Mammary epithelial cell (primary cell): ENCODE measurements around the gene INAVA.
"Not testable (repeated sequence)": the region's sequence is repeated elsewhere in the genome, so short reads cannot be mapped to it uniquely, and the experiment has no call there.

ENCODE experiments used
- EZH2 ChIP-seq: IDR thresholded peaks from 2 replicates; pipeline ENCODE4 v1.6.1; 2012; ENCODE audit warnings: low read length, inconsistent platforms, borderline replicate concordance
- TF ChIP-seq, protein P1 (sequence below), 2 donors: IDR thresholded peaks in 1 of 2; conservative IDR thresholded peaks in 1 of 2; 2 replicates each; pipeline ENCODE4 v1.5.1; 2011 to 2012; ENCODE audit warnings: inconsistent platforms in 2 of 2, low read length in 2 of 2, mild to moderate bottlenecking in 2 of 2, control low read depth in 1 of 2, low read depth in 1 of 2; ENCODE audit not compliant: insufficient read depth in 1 of 2; ENCODE audit errors: extremely low read depth in 1 of 2

DNA sequence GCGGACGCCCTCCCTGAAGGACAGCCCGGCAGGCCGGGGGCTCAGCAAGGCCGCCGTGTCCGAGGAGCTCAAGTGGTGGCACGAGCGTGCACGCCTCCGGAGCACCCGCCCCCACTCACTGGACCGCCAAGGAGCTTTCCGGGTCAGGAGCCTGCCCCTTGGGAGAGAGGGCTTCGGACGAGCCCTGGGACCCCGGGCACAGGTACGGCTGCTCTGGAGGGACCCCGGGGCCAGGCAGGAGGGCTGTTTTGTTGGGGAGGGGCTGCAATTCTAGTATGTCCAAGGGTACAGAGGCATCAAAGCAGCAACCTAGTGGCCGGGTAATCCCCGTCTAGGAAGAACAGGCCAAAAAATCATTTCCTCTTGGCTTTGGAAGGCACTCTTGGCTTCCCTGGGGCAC is 17.2 kb downstream of the INAVA start:
- TF ChIP-seq, protein P1, sequence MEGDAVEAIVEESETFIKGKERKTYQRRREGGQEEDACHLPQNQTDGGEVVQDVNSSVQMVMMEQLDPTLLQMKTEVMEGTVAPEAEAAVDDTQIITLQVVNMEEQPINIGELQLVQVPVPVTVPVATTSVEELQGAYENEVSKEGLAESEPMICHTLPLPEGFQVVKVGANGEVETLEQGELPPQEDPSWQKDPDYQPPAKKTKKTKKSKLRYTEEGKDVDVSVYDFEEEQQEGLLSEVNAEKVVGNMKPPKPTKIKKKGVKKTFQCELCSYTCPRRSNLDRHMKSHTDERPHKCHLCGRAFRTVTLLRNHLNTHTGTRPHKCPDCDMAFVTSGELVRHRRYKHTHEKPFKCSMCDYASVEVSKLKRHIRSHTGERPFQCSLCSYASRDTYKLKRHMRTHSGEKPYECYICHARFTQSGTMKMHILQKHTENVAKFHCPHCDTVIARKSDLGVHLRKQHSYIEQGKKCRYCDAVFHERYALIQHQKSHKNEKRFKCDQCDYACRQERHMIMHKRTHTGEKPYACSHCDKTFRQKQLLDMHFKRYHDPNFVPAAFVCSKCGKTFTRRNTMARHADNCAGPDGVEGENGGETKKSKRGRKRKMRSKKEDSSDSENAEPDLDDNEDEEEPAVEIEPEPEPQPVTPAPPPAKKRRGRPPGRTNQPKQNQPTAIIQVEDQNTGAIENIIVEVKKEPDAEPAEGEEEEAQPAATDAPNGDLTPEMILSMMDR (conservative IDR thresholded peaks at IDR 0.05 in 1 of 2, IDR thresholded peaks at IDR 0.05 in 1 of 2; ENCODE audit: extremely low read depth in 1 of 2, insufficient read depth in 1 of 2, low read depth in 1 of 2, low read length in 2 of 2): not testable (repeated sequence)
- TF ChIP-seq EZH2: not testable (repeated sequence)
